SK-N-SH (cell line): ENCODE results near the gene PRDM8.

Experiments used
- CTCF ChIP-seq: fragments of 200-600 bp; sonication (generic); IDR thresholded peaks from 2 replicates; pipeline ENCODE4 v1.6.1; 2017; ENCODE audit warnings: antibody characterized with exemption, mild to moderate bottlenecking, moderate library complexity
- EP300 ChIP-seq, 2 experiments: IDR thresholded peaks; 2 replicates each; pipeline versions ENCODE4 v1.4.0 to v1.6.1; 2012; ENCODE audit warnings: borderline replicate concordance in 1 of 2, low read depth in 1 of 2, low read length in 1 of 2
- EZH2phosphoT487 ChIP-seq: fragments of 200-600 bp; sonication (generic); IDR thresholded peaks from 2 replicates; pipeline ENCODE4 v1.6.1; 2017; ENCODE audit warnings: low read depth, mixed run types, mild to moderate bottlenecking, antibody characterized with exemption, moderate library complexity, borderline replicate concordance
- NRF1 ChIP-seq: IDR thresholded peaks from 2 replicates; pipeline ENCODE4 v1.6.1; 2012; ENCODE audit warnings: low read depth, mild to moderate bottlenecking, low read length
- PBX3 ChIP-seq: IDR thresholded peaks from 2 replicates; pipeline ENCODE4; 2012
- RAD21 ChIP-seq: IDR thresholded peaks from 2 replicates; pipeline ENCODE4 v1.6.1; 2012; ENCODE audit warnings: mild to moderate bottlenecking, low read length
- RCOR1 ChIP-seq: fragments of 150-350 bp; IDR thresholded peaks from 2 replicates; pipeline ENCODE4 v1.6.1; 2017; ENCODE audit warnings: antibody characterized with exemption, low read length
- REST ChIP-seq: IDR thresholded peaks from 2 replicates; pipeline ENCODE4 v1.6.1; 2012; ENCODE audit warnings: mild to moderate bottlenecking, low read depth, low read length, moderate library complexity
- SMC3 ChIP-seq: IDR thresholded peaks from 2 replicates; pipeline ENCODE4 v1.6.1; 2012; ENCODE audit warnings: low read depth, low read length, improper control_type of control experiment
- ZBTB33 ChIP-seq: IDR thresholded peaks from 2 replicates; pipeline ENCODE4 v1.4.0; 2012; ENCODE audit warnings: low read depth, borderline replicate concordance

- no peak for TF ChIP-seq CTCF
- no peak for TF ChIP-seq SMC3
- TF ChIP-seq RCOR1: no peak
- TF ChIP-seq NRF1: no peak
- TF ChIP-seq REST: no peak
- TF ChIP-seq EZH2phosphoT487: no peak
- TF ChIP-seq RAD21: no peak
- no peak for TF ChIP-seq PBX3
- no peak for TF ChIP-seq ZBTB33
- no peak for TF ChIP-seq EP300 (IDR thresholded peaks at IDR 0.05; ENCODE audit: borderline replicate concordance in 1 of 2, low read depth in 1 of 2, low read length in 1 of 2)
Measured at GRCh38 chr4:80199004-80199560, 1.8 kb downstream of the PRDM8 start.
